ENCODE data around the gene TMEM219.
"Not testable (repeated sequence)": the region's sequence is repeated elsewhere in the genome, so short reads cannot be mapped to it uniquely, and the experiment has no call there.

TMEM219 gene

DNA sequence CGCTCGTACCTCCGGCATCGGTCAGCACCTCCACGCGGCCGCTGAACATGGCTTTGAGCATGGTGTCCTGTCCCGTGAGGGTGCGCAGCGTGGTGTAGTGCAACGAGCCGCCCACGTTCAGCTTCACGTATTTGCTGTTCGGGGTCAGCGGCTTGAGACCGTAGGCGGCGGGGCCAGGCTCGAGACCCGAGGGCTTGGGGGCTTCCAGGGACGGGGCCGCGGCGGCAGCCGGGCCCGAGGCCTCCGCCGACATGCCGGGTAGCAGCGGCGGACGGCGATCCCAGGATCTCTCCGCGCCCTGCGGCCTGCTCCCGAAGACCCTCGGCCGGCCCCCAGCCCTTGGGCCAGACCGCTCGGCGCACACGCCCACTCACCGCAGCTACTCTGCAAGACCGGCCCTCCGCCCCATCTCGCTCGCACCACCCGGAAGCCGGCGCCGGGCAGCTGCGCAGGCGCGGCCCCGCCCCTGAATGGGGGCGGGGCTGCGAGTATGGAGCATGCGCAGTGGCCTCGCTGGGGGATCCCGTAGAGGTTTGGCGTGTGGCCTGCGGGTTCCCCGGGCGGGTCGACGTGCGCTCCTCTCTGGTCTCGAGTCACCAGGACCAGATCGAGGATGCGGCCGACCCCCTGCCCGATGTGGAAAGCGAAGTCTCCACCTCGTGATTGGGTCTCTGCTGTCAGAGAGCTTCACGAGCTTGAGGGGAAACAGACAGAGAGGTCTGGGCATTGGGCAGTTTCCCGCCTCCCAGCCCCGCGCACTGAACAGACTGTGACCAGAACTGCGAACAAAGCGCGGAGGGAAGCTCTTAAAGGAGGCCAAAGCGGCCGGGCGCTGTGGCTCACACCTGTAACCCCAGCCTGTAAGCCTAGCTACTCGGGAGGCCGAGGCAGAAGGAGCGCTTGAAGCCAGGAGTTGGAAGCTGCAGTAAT, 35.8 kb upstream of the TMEM219 start, which contains the start of gene KCTD13:
TSS of gene KCTD13 (minus strand) at position 446 of the 930 bp plus-strand sequence. CDS start at position 253, 193 bp downstream.
- Histone ChIP-seq H3K27me3 (ENCODE audit: control insufficient read depth in 1 of 2, insufficient read depth in 2 of 2, low read length in 2 of 2) (no peaks in the 10 kb centered on the region), H3K9ac (ENCODE audit: low read length in 2 of 2) (peak within 1 kb of the TSS; percentile 77 to 90), H3K27ac (ENCODE audit: low read length) (peak within 1 kb of the TSS; percentile 85), H3K4me1 (ENCODE audit: control insufficient read depth, insufficient read depth, low read length) (peaks cover 20% of the 10 kb centered on the region), H3K36me3 (ENCODE audit: control insufficient read depth in 2 of 2, insufficient read depth in 2 of 2, low read length in 2 of 2) (peaks cover 2 to 5% of the 10 kb centered on the region in 2 donors), H3K4me3 (ENCODE audit: low read length in 2 of 2) (peak within 1 kb of the TSS; percentile 74 to 93), H3K9me3 (ENCODE audit: control insufficient read depth in 2 of 2, low read length in 2 of 2) (no peaks in the 10 kb centered on the region)

DNA sequence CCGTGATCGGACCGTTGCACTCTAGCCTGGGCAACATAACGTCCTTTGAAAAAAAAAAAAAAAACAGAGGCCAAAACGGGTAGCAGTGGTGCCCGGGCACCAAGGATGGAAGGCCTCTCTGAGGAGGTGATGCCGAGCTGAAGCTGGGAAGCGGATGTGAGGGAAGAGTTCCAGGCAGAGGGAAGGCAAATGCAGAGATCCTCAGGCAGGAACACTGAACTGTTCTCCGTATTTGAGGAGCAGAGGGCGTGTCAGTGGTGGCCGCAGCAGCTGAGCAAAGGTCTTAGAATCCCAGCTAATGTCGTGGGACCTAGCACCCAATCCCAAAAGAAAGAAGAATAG, 35.2 kb upstream of the TMEM219 start:
- H3K36me3 ChIP-seq (ENCODE audit: control insufficient read depth in 2 of 2, insufficient read depth in 2 of 2, low read length in 2 of 2), result peaks cover 0 to 2% of the 10 kb centered on the region in 2 donors
- H3K9ac ChIP-seq (ENCODE audit: low read length in 2 of 2), result peak overlapping the region; percentile 77 to 90
- H3K4me1 ChIP-seq (ENCODE audit: control insufficient read depth, insufficient read depth, low read length), result peaks cover 20% of the 10 kb centered on the region
- H3K4me3 ChIP-seq (ENCODE audit: low read length in 2 of 2), result peak overlapping the region; percentile 74 to 93
- H3K9me3 ChIP-seq (ENCODE audit: control insufficient read depth in 2 of 2, low read length in 2 of 2), result no peaks in the 10 kb centered on the region
- peak overlapping the region; percentile 85 for H3K27ac ChIP-seq (ENCODE audit: low read length)
- no peaks in the 10 kb centered on the region for H3K27me3 ChIP-seq (ENCODE audit: control insufficient read depth in 1 of 2, insufficient read depth in 2 of 2, low read length in 2 of 2)

DNA sequence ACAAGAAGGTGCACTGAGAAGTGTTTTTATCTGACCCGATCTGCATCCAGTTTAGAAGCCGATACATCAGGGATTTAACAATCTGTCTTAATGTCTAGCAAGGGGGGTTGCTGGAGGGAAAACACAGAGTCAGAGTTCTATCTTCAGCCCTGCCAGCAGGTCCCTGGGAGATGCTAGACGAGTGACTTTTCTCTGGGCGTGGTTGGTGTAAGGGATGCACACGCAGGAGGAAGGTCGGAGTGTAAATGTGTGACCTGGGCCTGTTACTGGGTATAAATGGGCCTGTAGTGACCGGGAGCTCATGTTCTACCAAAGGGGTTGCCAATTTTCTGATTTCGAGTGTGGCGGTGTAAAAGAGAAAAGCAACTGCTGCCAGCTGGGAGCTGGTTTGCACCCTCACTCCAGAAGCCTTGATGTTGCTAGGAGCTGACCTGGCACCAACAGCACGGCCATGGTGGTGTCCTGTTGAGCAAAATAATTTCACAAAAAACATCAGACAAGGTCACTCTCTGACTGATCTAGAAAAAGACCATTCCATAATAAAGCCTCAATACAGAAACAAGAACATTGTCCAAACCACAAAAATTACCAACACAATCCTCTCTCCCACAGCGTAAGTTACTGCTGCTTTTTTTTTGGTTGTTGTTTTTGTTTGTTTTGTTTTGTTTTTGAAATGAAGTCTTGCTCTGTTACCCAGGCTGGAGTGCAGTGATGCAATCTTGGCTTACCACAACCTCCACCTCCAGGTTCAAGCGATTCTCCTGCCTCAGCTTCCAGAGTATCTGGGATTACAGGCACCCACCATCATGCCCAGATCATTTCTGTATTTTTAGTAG, 34.6 kb upstream of the TMEM219 start:
- Histone ChIP-seq H3K4me3 (ENCODE audit: low read length in 2 of 2) (peak overlapping the region; percentile 74 to 93), H3K4me1 (ENCODE audit: control insufficient read depth, insufficient read depth, low read length) (peaks cover 20% of the 10 kb centered on the region), H3K36me3 (ENCODE audit: control insufficient read depth in 2 of 2, insufficient read depth in 2 of 2, low read length in 2 of 2) (peaks cover 0 to 2% of the 10 kb centered on the region in 2 donors), H3K27ac (ENCODE audit: low read length) (peak overlapping the region; percentile 85), H3K27me3 (ENCODE audit: control insufficient read depth in 1 of 2, insufficient read depth in 2 of 2, low read length in 2 of 2) (no peaks in the 10 kb centered on the region), H3K9me3 (ENCODE audit: control insufficient read depth in 2 of 2, low read length in 2 of 2) (no peaks in the 10 kb centered on the region), H3K9ac (ENCODE audit: low read length in 2 of 2) (peak overlapping the region; percentile 77 to 90)

DNA sequence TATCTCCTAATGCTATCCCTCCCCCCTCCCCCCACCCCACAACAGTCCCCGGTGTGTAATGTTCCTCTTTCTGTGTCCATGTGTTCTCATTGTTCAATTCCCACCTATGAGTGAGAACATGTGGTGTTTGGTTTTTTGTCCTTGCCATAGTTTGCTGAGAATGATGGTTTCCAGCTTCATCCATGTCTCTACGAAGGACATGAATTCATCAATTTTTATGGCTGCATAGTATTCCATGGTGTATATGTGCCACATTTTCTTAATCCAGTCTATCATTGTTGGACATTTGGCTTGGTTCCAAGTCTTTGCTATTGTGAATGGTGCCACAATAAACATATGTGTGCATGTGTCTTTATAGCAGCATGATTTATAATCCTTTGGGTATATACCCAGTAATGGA, 30.1 kb upstream of the TMEM219 start:
- H3K4me1 ChIP-seq (ENCODE audit: control insufficient read depth, insufficient read depth, low read length); H3K27me3 ChIP-seq (ENCODE audit: control insufficient read depth in 1 of 2, insufficient read depth in 2 of 2, low read length in 2 of 2); H3K9ac ChIP-seq (ENCODE audit: low read length in 2 of 2); H3K27ac ChIP-seq (ENCODE audit: low read length); H3K9me3 ChIP-seq (ENCODE audit: control insufficient read depth in 2 of 2, low read length in 2 of 2); H3K4me3 ChIP-seq (ENCODE audit: low read length in 2 of 2); H3K36me3 ChIP-seq (ENCODE audit: control insufficient read depth in 2 of 2, insufficient read depth in 2 of 2, low read length in 2 of 2): not testable (repeated sequence)

DNA sequence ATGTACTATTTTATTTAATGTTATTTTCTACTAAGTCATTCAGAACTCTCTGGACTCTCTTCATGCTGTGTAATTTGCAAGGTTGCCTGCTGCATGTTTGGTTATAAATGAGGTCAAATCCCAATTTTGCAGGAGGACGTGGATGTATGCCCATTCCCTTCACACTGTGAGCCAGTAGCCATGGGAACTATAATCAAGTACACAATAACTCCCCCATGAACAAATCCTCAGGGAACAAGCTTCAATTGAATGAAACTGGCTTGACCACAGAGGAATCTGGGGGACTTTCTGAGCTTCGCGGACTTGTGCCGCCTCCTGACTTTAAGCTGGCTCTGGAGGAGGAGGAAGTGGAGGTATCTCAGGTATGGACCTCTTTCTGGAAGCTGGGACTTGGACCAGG, 21.2 kb upstream of the TMEM219 start:
- H3K9ac ChIP-seq (ENCODE audit: low read length in 2 of 2), result no peak overlapping the region
- H3K36me3 ChIP-seq (ENCODE audit: control insufficient read depth in 2 of 2, insufficient read depth in 2 of 2, low read length in 2 of 2), result no peaks in the 10 kb centered on the region
- no peak overlapping the region for H3K27ac ChIP-seq (ENCODE audit: low read length)
- H3K4me3 ChIP-seq (ENCODE audit: low read length in 2 of 2), result no peak overlapping the region
- H3K4me1 ChIP-seq (ENCODE audit: control insufficient read depth, insufficient read depth, low read length), result no peaks in the 10 kb centered on the region
- no peaks in the 10 kb centered on the region for H3K9me3 ChIP-seq (ENCODE audit: control insufficient read depth in 2 of 2, low read length in 2 of 2)
- no peaks in the 10 kb centered on the region for H3K27me3 ChIP-seq (ENCODE audit: control insufficient read depth in 1 of 2, insufficient read depth in 2 of 2, low read length in 2 of 2)

DNA sequence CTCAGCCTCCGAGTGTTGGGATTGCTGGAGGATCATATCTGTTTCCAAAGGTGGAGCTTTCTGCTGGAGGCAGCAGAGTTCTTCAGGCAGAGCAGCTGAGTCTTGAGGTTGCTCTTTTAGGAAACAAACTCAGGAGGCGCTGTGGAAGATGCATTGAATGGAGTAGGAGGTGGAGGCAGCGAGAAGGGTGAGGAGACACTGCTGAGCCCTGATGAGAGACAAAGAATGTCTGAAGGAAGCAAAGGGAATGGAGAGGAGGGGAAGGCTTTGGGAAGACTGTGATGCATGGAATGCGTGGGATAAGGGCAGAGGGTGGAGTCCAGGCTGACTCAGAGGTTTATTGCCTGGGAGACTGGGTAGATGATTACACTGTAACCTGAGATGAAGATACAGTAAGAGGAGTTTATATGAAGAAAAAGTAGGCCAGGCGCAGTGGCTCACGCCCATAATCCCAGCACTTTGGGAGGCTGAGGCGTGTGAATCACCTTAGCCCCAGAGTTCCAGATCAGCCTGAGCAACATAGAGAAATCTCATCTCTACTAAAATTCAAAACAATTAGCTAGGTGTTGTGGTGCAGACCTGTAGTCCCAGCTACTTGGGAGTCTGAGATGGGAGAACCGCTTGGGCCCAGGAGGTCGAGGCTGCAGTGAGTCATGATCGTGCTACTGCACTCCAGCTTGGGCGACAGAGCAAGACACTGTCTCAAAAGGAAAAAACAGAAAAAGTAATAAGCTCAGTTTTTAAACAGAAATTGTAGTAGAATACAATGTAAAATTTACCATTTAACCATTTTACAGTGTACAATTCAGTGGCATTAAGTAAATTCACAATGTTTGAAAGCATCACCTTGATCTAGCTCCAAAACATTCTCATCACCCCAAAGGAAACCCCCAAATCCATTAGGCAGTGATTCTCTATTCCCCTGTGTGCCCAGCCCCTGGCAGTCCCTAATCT, 17.8 kb upstream of the TMEM219 start:
- H3K36me3 ChIP-seq (ENCODE audit: control insufficient read depth in 2 of 2, insufficient read depth in 2 of 2, low read length in 2 of 2), result no peaks in the 10 kb centered on the region
- no peak overlapping the region for H3K4me3 ChIP-seq (ENCODE audit: low read length in 2 of 2)
- H3K27me3 ChIP-seq (ENCODE audit: control insufficient read depth in 1 of 2, insufficient read depth in 2 of 2, low read length in 2 of 2), result no peaks in the 10 kb centered on the region
- no peak overlapping the region for H3K9ac ChIP-seq (ENCODE audit: low read length in 2 of 2)
- no peaks in the 10 kb centered on the region for H3K4me1 ChIP-seq (ENCODE audit: control insufficient read depth, insufficient read depth, low read length)
- no peaks in the 10 kb centered on the region for H3K9me3 ChIP-seq (ENCODE audit: control insufficient read depth in 2 of 2, low read length in 2 of 2)
- no peak overlapping the region for H3K27ac ChIP-seq (ENCODE audit: low read length)

DNA sequence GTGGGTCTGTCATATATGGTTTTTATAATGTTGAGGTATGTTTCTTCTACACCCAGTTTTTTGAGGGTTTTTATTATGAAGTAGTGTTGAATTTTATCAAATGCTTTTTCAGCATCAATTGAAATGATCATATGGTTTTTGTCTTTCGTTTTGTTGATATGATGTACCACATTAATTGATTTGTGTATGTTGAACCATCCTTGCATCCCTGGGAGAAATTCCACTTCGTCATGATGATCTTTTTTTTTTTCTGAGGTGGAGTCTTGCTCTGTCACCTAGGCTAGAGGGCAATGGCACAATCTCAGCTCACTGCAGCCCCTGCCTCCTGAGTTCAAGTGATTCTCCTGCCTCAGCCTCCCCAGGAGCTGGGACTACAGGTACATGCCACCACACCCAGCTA, 14.0 kb upstream of the TMEM219 start:
- Histone ChIP-seq H3K4me1 (ENCODE audit: control insufficient read depth, insufficient read depth, low read length) (no peaks in the 10 kb centered on the region), H3K27ac (ENCODE audit: low read length) (no peak overlapping the region), H3K9me3 (ENCODE audit: control insufficient read depth in 2 of 2, low read length in 2 of 2) (no peaks in the 10 kb centered on the region), H3K27me3 (ENCODE audit: control insufficient read depth in 1 of 2, insufficient read depth in 2 of 2, low read length in 2 of 2) (peaks cover 0 to 2% of the 10 kb centered on the region in 2 donors), H3K9ac (ENCODE audit: low read length in 2 of 2) (no peak overlapping the region), H3K4me3 (ENCODE audit: low read length in 2 of 2) (no peak overlapping the region), H3K36me3 (ENCODE audit: control insufficient read depth in 2 of 2, insufficient read depth in 2 of 2, low read length in 2 of 2) (no peaks in the 10 kb centered on the region)

DNA sequence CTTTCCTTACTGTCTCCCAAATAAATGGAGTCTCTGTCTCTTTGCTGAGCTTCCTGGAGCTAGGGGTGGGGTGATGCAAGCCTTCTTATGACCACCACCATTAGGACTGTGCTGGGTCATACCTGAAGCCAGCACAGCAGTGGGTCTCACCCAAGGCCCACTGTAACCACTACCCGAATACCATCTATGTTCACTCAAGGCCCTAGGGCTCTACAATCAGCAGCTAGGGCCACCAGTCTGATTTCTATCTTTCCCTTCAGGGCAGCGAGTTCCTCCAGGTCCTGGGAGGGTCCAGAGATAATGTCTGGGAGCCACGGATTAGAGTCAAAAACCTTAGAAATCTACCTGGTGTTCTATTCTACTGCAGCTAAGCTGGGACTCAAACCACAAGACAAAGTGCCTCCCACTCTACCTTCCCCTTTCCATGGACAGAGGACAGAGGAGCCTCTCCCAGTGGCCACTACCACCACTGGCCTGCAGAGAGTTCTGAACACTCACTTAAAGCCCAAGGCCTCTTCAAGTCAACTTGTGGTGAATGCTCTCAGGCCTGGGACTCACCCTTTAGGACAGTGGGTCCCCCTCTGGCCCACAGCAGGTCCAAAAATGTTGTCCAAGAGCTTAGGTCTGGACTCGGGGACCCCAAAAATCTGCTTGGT, 10.9 kb upstream of the TMEM219 start:
- Histone ChIP-seq H3K4me1 (ENCODE audit: control insufficient read depth, insufficient read depth, low read length) (no peaks in the 10 kb centered on the region), H3K27ac (ENCODE audit: low read length) (no peak overlapping the region), H3K9ac (ENCODE audit: low read length in 2 of 2) (no peak overlapping the region), H3K27me3 (ENCODE audit: control insufficient read depth in 1 of 2, insufficient read depth in 2 of 2, low read length in 2 of 2) (peaks cover 0 to 2% of the 10 kb centered on the region in 2 donors), H3K9me3 (ENCODE audit: control insufficient read depth in 2 of 2, low read length in 2 of 2) (no peaks in the 10 kb centered on the region), H3K4me3 (ENCODE audit: low read length in 2 of 2) (no peak overlapping the region), H3K36me3 (ENCODE audit: control insufficient read depth in 2 of 2, insufficient read depth in 2 of 2, low read length in 2 of 2) (no peaks in the 10 kb centered on the region)

DNA sequence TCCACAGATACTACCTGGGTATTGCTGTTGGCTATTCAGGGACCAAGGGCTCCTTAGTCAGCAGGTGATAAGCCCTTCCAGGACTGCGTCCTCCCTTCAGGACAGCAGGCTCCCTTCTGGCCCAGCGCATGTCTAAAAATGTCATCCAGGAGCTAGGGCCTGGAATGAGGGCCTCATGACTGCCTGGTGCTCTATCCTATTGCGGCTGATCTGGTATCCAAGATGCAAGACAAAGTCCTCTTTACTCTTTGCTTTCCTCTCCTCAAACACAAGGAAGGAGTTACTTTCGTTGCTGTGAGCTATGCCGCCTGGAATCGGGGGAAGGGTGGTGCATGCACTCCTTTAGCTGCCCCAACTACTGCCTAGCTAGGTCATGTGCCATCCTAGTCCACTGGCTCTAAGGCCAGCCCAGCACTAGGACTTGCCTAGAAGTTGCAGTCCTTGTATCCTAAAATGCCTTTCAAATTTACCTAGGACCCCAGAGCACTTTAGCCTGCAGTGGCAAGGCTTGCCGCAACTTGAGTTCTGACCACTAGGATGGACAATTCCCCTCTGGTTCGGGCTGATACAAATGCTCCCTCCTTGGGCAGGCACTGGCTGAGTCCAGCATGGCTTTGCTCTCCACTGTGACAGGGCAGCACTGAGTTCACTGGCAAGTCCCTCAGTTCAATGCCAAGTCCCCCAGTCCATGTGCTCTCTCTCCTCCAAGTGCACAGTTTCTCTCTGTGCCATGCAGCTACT, 10.1 kb upstream of the TMEM219 start:
- no peak overlapping the region for H3K4me3 ChIP-seq (ENCODE audit: low read length in 2 of 2)

More for the DNA sequence above, 10.1 kb upstream of the TMEM219 start:
- H3K27ac ChIP-seq (ENCODE audit: low read length), result no peak overlapping the region
- no peak overlapping the region for H3K9ac ChIP-seq (ENCODE audit: low read length in 2 of 2)
- no peaks in the 10 kb centered on the region for H3K36me3 ChIP-seq (ENCODE audit: control insufficient read depth in 2 of 2, insufficient read depth in 2 of 2, low read length in 2 of 2)
- peaks cover 0 to 2% of the 10 kb centered on the region in 2 donors for H3K27me3 ChIP-seq (ENCODE audit: control insufficient read depth in 1 of 2, insufficient read depth in 2 of 2, low read length in 2 of 2)
- no peaks in the 10 kb centered on the region for H3K4me1 ChIP-seq (ENCODE audit: control insufficient read depth, insufficient read depth, low read length)
- no peaks in the 10 kb centered on the region for H3K9me3 ChIP-seq (ENCODE audit: control insufficient read depth in 2 of 2, low read length in 2 of 2)
